PFSK-1 (cell line): ENCODE results near the gene CARHSP1.

Experiments used
- FOXP2 ChIP-seq: optimal IDR thresholded peaks from 2 replicates; pipeline ENCODE3; 2011; ENCODE audit warnings: borderline replicate concordance, control low read depth, inconsistent platforms; ENCODE audit not compliant: insufficient read depth; ENCODE audit errors: extremely low read length, extremely low read depth
- POLR2AphosphoS5 ChIP-seq: IDR thresholded peaks from 2 replicates; pipeline ENCODE4 v1.6.1; 2012; ENCODE audit warnings: low read depth, mild to moderate bottlenecking, control low read depth, low read length, moderate library complexity
- SIN3A ChIP-seq: IDR thresholded peaks from 2 replicates; pipeline ENCODE4 v1.6.1; 2012; ENCODE audit warnings: mild to moderate bottlenecking, low read length, moderate library complexity, borderline replicate concordance; ENCODE audit not compliant: insufficient read depth
- TAF1 ChIP-seq: IDR thresholded peaks from 2 replicates; pipeline ENCODE4 v1.6.1; 2012; ENCODE audit warnings: low read length, control low read depth, borderline replicate concordance; ENCODE audit not compliant: insufficient read depth
- TF ChIP-seq, protein P1 (sequence below), 2 experiments: IDR thresholded peaks; 2 replicates each; pipeline versions ENCODE4 v1.6.1 to v1.8.0; 2011 to 2012; ENCODE audit warnings: low read depth in 2 of 2, low read length in 2 of 2, control low read depth in 1 of 2, inconsistent platforms in 1 of 2, mild to moderate bottlenecking in 1 of 2, moderate library complexity in 1 of 2; ENCODE audit not compliant: insufficient read depth in 1 of 2

The CARHSP1 gene

DNA sequence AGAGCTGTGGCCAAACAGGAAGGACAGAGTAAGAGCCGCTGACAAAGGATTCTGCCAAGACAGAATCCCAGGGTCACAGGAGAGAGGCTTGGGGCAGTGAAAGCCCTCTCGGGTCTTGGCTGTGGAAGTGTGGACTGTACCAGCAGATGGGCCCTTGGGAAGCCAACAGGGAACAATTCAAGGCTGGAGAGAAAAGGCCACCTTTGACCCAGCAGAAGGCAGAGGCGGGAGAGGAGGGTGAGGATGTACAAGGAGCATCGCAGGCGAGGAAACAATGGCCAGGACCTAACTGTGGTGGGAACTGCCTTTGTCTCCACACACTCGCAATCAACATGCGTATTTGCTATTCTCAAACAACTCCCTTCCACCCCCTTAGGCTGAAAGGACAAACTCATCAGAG is 15.7 kb downstream of the CARHSP1 start:
- no peak for TF ChIP-seq TAF1
- no peak for TF ChIP-seq POLR2AphosphoS5
- TF ChIP-seq, protein P1, sequence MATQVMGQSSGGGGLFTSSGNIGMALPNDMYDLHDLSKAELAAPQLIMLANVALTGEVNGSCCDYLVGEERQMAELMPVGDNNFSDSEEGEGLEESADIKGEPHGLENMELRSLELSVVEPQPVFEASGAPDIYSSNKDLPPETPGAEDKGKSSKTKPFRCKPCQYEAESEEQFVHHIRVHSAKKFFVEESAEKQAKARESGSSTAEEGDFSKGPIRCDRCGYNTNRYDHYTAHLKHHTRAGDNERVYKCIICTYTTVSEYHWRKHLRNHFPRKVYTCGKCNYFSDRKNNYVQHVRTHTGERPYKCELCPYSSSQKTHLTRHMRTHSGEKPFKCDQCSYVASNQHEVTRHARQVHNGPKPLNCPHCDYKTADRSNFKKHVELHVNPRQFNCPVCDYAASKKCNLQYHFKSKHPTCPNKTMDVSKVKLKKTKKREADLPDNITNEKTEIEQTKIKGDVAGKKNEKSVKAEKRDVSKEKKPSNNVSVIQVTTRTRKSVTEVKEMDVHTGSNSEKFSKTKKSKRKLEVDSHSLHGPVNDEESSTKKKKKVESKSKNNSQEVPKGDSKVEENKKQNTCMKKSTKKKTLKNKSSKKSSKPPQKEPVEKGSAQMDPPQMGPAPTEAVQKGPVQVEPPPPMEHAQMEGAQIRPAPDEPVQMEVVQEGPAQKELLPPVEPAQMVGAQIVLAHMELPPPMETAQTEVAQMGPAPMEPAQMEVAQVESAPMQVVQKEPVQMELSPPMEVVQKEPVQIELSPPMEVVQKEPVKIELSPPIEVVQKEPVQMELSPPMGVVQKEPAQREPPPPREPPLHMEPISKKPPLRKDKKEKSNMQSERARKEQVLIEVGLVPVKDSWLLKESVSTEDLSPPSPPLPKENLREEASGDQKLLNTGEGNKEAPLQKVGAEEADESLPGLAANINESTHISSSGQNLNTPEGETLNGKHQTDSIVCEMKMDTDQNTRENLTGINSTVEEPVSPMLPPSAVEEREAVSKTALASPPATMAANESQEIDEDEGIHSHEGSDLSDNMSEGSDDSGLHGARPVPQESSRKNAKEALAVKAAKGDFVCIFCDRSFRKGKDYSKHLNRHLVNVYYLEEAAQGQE (IDR thresholded peaks at IDR 0.05; ENCODE audit: insufficient read depth in 1 of 2, low read depth in 2 of 2, low read length in 2 of 2): no peak

DNA sequence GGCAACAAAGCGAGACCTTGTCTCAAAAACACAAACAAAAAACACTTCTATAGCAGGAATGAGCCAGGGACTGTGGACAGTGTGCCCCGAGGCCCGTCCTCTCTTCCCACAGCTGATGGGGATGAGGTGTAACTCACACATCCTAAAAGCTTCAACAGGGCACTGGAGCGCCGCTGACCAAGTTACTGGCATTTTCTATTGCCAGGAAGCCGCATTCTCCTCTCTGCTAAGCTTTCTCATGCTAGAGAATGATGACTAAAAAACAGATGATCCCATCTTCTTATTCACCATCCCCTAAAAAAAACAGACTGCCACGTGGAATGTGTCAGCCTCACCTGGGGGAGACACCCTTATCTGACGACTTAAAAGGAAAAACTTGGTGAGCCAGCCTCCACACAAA is 16.3 kb downstream of the CARHSP1 start:
- no peak for TF ChIP-seq POLR2AphosphoS5

DNA sequence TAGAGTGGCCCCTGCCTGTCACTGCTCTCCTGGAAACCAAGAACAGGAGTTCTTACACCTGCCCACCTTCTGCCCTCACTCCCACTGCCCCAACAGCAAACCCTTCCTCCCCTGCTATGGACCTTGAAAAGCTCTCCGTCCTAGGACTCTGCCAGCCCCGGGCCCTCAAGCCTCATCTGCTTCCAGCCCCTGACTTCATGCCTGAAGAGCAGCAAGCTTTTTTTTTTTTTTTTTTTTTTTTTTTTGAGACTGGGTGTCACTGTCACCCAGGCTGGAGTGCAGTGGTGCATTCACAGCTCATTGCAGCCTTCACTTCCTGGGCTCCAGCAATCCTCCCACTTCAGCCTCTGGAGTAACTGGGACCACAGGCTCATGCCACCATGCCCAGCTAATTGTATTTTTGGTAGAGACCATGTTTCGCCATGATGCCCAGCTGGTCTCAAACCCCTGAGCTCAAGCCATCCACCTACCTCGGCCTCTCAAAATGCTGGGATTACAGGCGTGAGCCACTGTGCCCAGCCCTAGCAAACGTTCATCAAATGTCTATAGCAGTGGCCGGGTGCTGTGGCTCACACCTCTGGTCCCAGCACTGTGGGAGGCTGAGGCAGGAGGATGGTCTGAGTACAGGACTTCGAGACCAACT is 16.9 kb downstream of the CARHSP1 start:
- TF ChIP-seq TAF1: no peak
- TF ChIP-seq SIN3A: no peak
- no peak for TF ChIP-seq FOXP2
- TF ChIP-seq, protein P1 (IDR thresholded peaks at IDR 0.05; ENCODE audit: insufficient read depth in 1 of 2, low read depth in 2 of 2, low read length in 2 of 2): no peak
- no peak for TF ChIP-seq POLR2AphosphoS5

DNA sequence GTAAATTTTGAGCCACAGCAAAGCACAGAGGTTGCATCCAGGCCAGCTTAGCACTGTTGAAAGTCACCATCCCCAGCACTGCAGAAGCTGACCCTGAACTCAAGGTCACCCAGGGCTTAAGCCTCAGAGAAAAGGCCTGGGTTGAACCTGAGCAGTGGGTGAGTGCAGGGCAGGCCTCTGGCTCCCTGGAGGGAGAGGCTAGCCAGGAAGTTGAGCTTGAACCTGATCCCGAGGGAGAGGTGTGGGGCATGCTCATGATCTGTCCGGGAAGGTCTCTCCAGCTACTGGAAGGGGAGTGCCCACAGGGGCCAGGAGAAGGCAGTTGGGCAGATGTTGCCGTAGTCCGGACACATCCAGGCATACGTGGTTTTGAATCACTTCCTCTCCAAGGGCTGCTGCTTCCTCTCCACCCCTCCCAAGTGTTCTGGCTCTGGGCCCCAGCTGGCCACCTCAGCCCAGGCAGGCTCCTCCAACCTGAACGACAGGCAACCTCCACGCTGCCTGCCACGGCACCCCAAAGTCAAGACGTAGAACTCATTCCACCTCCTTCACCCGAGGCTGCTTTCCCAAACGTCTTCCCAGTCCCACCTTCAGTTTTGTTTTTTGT is 18.4 kb downstream of the CARHSP1 start:
- no peak for TF ChIP-seq TAF1
- TF ChIP-seq FOXP2: peak; percentile 42

DNA sequence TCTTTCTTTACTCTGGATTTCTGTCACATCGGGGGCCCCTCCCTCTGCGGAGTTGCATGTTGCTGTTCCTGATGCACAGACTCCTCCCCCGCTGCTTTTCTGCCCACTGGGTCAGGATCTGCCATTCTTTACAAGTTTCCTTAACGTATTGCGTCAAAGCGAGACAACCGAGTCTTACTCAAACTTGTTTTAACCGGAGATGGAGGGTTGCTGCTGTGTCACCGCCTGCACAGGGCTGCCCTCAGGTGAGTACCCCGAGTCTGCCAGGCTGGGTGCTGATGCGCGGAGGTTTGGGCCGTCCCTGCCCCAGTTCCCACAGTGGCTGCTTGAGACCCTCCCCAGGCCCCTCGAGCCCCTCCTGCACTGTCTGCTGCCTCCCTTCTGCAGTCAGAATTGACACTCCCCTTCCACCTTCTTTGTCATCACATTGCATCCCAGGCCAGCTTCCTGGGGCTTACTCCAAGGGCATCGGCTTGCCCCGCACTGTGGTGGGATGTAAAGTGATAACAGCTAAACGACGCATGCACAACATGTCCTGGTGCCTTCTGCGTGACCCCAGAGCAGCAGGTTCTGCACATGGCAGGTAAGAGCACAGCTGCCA is 19.3 kb downstream of the CARHSP1 start:
- TF ChIP-seq TAF1 (no peak), POLR2AphosphoS5 (no peak), FOXP2 (no peak), SIN3A (no peak)
- TF ChIP-seq, protein P1 (IDR thresholded peaks at IDR 0.05; ENCODE audit: insufficient read depth in 1 of 2, low read depth in 2 of 2, low read length in 2 of 2): no peak

DNA sequence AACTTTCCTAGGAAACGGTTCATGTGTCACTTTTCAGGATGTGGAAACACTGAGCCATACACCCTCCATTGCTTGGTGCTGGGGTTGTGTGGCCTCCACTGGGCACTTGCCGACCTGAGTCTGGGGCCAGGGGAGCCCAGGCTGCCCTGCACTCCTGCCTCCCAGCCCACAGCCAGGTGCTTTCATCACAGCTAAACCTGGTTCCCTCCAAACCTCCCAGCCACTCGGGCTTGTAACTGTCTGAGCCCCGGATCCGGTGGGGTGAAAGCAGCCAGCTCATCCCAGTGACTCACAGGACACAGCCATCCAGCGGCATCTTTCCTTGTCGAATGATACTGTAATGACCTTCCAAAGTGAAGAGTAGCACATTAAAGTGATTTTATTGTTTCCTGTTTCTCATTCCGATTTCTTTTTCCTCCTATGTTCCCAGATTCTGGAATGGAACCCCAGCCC is 19.8 kb downstream of the CARHSP1 start:
- TF ChIP-seq SIN3A (no peak), TAF1 (no peak), FOXP2 (no peak), POLR2AphosphoS5 (no peak)
- TF ChIP-seq, protein P1 (IDR thresholded peaks at IDR 0.05; ENCODE audit: insufficient read depth in 1 of 2, low read depth in 2 of 2, low read length in 2 of 2): no peak
